T-helper 1 cell treated with Interleukin-12 subunit alpha and Interleukin-12 subunit beta and Interleukin-4 antibody, amounts not matched to agents 30 ng/mL and 1 ng/mL, for 36 hours (primary cell): ENCODE measurements around the gene ETNK2. TPM values are rescaled to one million over a fixed set of nuclear protein-coding genes. Genes with fewer than 3 reads are reported as not detected.

Experiments used
- intact Hi-C: fragments of 100-400 bp; cut with micrococcal nuclease; formaldehyde crosslinking; loops from one replicate; pipeline ENCODE4 v1.15.1; 2024
- total RNA-seq: library from RNA; stranded (reverse); gene quantifications from 2 replicates; pipeline ENCODE4 v1.2.3, GENCODE V29; 2022

The ETNK2 gene
- total RNA-seq, 1 donor from 2014 or later = not detected

DNA sequence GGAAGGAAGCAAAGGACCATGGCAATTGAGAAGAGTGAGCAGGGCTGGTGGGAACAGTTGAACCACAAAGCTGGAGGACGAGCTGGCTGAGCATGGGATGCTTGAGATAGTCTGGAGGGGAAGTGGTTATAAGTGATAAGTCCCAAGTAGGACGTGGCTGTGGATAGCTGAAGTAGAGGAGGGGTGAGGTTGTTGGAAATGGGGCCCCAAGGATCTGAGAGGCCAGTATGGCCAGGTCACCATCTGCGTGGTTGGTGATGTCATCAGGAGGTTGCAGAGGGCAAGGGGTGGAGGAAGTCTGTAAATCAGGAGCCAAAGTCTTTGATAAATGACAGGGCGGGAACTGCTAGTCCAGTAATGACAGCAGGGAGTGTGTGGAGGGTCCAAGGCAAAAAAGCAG lies 25.3 kb upstream of the ETNK2 start:
- intact Hi-C loops = no loop called here

DNA sequence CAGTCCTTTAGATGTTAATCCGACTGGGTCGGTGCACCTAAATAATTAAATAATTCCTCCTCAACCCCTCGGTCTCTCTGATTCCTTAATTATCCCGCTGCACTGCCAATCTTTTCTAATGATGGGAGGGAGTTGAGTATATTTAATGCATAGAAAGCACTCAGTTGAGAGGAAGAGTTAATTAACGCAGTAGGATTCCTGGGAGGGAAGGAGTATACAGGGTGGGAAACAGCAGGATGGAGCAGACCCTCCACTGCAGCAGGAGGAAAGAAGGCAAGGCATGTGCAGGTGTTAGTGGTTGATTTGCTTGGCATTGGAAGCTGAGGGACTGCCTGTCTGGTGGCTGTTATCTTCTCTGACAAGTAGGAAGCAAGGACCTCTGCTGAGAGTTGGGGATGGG lies 24.2 kb upstream of the ETNK2 start:
- intact Hi-C loops = no loop called here

DNA sequence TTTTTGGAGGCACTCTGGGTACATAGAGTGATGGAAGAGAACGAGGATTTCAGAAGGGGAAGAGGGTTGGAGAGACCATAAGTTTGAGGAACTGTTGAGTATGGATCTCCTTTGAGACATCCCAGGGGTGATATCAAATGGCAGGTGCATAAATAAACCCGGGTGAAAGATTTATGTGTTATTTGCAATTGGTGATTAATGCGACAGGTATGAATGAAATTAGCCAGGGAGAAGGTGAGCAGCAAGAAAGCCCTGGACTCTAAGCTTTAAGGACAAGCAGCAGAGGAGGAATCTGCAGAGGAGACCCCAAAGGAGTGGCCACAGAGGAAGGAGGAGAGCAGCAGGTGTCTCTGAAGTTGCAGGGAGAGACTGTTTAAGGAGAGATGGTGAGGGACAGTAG lies 23.1 kb upstream of the ETNK2 start:
- intact Hi-C loops = no loop called here

DNA sequence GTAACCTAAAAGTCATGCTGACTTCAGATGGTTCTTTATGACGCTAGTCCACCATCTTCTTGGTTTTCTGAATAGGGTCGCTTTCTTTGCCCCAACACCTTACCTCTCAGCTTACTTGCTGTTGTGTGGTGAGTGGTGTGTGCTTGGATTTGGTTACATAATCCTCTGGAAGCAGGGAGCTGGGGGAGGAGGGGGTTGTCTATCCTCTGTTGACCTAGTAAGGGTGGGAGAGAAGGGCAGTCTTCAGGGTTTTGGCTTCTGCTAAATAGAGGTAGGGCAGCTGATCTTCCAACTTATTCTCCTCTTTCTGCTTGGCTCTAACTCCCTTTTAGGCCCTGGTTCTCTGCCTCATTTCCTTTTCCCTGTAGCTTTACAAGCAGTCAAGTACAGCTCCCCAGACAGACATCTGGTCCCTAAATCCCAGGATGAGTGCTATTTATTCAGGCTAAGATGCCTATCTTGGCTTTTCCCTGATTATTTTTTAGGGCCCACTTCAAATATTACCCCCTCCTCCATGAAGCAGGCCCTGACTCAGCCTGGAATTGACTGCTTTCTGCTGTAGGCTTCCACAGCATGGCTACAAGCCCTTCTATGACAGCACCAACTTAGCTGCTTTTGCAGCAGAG lies 20.7 kb upstream of the ETNK2 start:
- intact Hi-C loops = no loop called here

DNA sequence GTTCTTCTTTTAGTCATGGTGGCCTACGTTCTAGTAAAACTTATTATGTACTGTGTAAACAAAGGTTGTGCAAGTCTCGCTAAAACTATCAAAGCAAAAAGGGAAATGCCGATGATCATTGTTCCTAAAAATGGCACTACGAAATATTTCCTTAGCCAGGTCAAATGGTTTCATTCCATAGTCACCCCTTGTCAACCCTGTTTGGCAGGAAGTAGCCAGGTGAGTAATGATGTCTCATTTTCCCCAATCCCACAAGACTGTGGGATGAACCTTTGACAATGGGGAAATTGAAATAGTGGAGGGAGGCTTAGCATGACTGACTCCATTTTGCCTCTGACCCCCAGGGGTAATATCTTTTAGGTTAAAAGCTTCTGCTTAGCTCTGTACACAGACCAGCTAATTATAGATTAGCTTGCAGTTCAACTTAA lies 19.9 kb upstream of the ETNK2 start:
- intact Hi-C loops = no loop called here

DNA sequence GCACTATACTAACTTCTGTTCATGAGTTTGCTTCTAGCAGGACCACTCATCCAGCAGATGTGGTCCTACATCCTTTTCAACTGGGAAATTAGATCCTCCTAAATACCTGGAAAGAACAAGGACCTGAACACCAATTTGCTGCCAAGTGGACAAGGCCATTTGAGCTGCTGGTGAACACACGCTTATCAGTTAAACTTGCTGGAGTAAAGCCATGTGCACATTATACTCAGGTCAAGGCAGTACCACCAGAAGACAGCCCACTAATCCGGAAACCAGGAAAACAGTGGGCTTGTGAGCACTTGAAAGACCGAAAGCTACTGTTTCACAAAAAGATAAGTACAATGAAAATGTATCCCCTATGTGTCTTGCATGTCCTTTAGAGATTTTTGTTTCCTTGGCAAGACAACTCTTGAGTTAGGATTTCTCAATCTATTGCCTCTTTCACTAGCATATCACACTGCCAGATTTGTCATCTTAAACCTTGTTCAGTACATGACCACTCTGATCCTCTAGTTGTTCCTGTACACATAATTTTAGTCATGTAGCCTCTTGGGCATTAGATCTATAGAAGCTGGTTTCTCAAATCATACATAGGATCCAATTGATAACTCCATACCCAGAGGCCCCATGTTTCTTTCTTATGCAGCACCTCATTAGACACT lies 18.8 kb upstream of the ETNK2 start:
- intact Hi-C loops = no loop called here

DNA sequence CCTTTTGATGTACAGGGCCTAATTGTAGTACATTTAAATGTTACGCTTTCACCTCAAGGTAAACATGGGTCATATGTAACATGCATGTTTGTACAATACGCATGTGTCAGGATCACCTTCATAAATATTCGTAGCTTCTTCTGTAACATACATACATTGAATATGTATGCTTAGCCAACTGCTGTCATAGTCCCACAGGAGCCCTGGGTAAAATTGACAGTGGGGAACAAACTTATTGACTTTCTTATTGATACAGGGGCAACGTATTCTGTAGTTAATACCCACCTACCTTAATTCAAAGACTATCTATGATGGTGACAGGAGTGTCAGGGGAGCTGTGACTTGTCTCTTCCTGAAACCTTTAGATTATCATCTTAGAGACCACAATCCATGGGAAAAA lies 18.0 kb upstream of the ETNK2 start:
- intact Hi-C loops = loop anchor here (10.0 kb wide), 1 partner anchor 635 kb away; no protein-coding TSS in a partner anchor

DNA sequence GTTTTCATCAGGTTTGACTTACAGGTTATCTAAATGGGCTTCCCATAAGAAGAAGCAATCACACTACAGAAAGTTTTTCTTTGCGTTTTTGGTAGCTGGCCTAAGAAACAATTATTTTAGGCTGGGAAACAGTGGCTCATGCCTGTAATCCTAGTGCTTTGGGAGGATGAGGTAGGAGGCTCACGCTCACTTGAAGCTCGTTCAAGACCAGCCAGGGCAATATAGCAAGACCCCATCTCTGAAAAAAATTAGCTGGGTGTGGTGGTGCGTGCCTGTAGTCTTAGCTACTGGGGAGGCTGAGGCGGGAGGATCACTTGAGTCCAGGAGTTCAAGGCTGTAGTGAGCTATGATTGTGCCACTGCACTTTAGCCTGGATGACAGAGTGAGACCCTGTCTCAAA lies 15.9 kb upstream of the ETNK2 start:
- intact Hi-C loops = loop anchor here (10.0 kb wide), 1 partner anchor 637 kb away; no protein-coding TSS in a partner anchor

DNA sequence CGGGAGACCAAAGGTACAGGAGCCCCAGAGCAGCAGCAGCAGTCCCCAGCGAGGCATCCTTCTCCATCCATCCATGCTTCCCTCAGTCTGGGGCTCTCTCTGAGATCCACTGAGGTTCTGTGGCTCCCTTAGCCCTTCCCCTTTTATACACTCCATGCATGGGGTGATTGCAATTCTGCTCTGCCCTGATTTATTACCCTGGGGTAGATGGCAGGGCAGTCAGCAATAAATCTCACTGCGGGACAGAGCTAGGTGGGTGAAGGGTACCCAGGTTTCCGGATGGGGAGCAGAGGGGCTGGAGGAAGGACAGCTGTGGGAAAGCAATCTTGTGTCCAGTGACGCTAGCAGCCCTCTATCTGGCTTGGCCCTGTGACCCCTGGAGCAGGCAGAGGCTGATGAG lies 14.4 kb upstream of the ETNK2 start, which contains the start of gene REN:
Gene REN, minus strand, starts transcription at position 119 of the 400 bp plus-strand sequence. Its CDS starts 44 bp downstream, at position 75.
- intact Hi-C loops = loop anchor here (10.0 kb wide), 1 partner anchor 639 kb away; no protein-coding TSS in a partner anchor

DNA sequence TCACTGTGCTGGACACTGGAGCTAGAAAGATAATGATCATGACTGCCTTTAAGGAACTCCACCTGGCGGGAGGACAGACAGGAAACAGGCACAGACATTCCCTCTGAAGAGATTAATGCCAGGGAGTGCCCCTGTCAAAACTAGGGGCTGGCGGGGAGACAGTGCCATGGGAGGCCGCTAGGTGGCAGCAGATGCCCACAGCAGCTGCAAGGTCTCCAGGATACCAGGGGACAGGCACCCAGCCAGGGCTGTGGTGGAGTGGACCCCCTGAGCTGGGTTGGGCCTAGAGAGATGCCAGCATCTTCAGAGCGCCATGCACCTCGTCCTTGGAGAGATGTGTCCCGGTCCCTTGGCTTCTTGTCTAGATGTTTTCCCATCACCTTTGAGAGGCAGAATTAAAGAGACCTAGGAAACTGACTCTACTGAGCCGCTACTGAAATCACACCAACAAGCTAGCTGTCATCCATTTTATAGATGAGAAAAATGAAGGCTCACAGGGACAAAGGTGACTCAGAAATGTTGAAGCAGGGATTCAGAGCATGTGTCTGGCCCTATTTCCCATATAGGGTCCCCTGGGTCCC lies 10.7 kb upstream of the ETNK2 start:
- intact Hi-C loops = loop anchor here (1.0 to 10.0 kb wide), 7 partner anchors 45 to 642 kb away; no protein-coding TSS in a partner anchor

DNA sequence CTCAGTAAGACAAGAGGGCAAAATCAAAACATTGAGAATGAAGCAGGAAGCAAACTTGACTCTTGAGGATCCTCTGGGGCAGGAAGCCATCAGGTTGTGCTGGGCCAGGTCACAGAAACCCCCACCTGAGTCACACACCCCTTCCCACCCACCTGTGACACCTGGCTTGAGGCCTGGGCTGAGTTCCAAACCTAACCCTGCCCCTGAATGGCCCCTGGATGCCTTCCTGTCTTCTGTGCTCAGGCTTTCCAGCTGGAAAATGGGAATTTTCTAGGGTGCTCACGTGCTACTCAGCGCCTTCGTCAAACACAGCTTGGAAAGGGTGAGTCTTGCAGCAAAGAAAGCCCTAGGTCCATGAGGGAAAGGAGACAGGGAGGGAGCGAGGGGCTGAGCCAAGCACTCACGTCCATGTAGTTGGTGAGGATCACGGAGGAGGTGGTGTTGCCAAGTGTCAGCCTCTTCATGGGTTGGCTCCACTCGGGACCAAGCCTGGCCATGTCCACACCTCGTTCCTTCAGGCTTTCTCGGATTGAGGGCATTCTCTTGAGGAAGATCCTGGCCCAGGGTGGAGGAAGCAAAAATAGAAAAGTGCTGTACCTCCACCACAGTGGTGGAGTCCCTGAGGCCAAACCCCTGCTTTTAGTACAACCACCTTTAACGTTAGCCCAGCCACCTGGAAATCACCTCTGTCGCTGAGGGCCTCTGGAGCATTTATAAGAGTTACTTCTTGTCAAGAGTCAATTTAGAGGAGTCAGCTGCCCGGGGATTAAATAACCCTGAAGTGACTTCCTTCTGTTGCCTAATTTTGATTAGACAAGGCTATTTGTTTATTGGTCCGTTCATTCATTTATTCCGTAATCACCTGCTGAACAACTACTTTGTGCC lies 10.0 kb upstream of the ETNK2 start:
- intact Hi-C loops = loop anchor here (1.0 to 10.0 kb wide), 7 partner anchors 45 to 643 kb away; no protein-coding TSS in a partner anchor

DNA sequence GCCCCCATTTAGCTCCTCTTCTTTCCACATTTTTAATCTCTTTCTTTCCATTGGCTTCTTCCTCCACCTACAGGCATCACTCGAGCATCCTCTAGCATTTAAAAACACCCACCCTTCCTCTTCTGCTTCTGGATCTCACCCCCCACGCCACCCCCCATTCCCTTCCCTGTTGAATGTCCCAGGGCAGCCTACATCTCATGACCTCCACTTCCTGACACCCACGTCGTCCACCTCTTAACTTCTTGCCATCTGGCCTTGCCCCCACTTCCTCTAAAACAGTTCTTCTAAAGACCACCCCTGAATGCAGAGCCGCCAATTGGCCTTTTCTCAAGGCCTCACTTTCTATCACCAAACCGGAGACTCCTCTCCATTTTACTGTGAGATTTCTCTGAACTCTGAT lies 6.1 kb upstream of the ETNK2 start:
- intact Hi-C loops = no loop called here

DNA sequence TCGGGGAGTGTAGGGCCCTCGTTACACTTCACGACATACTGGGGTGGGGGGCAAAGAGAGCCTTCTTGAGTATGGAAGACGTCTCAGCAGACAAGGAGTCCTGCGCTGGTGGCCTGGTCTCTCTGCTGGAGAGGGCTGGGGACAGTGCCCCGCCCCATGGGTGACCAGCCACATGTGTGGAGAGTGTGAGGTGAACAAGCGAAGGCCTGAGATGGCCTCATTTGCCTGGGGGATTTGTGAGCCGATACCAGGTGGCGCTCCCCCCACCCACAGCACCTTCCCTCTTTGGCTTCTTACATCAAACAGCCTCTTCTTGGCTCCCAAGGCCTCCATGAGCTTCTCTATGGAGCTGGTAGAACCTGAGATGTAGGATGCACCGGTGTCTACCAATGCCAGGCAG lies 4.0 kb upstream of the ETNK2 start:
- intact Hi-C loops = no loop called here

DNA sequence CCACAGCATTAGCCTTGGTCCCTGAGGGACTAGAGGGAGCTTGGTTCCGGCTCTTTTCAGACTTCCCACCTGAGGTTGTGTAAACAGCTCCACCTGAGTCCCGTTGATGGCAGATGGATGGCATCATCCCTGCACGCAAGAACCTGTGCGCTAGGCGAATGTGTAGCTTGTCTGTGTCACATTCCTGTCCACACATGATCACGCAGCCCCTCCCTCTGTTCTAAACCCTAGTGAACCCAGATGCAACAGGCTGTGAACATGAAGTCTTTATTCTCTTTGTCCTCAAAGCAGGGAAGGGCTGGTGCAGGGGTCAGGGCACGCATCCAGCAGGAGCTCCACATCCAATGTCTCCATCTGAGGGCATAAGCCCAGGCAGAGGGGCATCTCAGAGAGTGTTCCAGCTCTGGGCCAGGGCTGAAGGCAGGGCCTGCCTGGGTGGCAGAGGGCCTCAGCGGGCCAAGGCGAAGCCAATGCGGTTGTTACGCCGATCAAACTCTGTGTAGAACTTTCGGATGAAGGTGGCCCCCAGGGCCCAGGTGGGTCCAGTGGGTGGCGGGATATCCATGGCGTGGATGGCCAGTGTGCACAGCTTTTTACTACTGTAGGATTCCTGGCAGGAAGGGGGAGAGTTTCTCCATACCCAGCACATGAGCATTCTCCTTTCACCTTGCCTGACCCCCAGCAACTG lies 2.9 kb upstream of the ETNK2 start:
- intact Hi-C loops = no loop called here

DNA sequence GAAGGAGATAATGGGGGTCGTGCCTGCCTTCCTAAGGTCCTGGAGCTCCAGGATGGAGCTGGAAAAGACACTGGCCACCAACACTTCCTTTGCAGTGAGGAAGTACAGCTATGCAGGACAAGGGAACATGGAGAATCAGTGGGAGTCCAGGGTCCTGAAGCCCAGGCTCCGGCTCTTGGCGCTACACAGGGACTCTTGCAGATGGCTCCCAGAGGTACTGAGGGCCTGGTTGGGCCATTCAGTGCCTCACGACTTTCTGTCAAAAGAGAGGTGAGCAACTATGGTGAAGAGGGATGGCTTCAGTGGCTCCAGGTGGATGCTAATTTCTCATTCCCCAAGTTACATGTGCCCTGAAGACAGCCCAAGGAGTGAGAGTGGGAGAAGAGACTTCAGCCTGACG lies 1.8 kb upstream of the ETNK2 start:
- intact Hi-C loops = no loop called here

DNA sequence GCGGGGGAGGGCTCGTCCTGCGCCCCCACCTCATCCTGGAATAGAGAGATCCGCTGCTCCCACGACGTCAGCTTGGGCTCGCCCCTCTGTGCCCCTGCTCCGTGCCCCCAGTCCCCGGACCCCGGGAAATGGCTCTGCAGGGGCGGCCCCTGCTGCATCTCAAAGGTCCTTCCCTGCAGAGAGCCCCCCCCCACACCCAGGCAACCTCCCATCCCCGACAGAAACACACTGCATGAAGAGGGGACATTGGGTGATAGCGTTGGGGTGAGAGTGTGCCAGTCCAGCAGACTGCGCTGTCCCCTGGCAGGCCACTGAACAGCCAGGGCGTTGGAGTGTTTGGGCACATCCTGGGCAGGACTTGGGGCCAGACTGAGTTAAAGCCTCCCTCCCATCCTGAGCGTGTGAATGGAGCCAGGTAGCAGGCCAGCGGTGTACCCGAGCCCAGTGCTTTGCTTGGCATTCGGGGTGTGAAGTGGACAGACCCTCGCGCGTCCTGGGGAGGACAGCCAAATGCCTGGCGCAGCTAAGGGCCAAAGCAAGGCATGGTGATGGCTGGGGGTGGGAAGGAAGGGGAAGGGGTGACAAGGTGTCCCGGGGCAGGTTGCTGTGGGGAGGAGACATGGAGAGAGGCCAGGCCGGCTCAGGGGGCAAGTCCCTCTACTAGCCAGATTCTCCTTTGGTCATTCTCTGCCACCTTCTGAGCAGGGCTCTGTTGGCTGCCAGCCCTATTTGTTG lies 633 bp upstream of the ETNK2 start:
- intact Hi-C loops = no loop called here

DNA sequence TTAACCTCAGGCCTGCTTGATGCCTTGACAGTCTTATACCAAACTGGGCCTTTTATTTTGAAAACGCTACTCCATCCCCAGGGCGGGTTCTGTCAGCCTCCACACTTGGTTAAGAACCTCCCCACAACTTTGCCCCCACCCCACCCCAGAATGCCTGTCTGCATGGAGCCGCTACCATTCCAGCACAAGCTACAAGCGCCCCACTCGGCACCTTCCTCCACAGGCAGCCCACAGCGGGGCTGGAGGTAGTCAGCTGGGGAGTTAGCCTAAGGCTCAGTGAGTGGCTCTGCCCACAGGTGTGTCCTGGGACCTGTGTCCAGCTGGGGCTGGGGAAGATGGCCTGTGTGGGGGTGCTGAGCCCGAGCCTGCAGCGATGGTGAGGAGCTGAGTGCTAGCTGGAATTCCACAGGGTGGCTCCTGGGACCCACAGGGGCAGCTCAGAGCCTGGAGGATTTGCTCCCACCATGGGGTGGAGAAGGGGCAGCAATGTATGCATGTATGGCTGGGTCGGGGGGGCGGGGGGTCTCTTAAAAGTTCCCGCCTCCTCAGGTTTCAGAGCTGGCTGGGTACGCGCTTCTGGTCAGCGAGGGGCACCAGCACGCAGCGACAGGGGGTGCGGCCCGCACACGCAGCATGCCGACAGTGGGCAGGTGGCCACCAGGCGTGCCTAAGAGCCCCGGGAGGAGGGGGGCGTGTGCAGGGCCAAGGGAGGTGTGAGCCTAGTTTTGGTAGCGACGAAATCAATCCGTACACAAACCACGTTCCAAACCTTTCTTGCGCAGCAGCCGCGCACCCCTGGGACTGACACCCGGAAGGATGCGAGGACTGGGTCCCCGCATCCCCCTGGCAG lies 917 bp downstream of the ETNK2 start:
- intact Hi-C loops = no loop called here

DNA sequence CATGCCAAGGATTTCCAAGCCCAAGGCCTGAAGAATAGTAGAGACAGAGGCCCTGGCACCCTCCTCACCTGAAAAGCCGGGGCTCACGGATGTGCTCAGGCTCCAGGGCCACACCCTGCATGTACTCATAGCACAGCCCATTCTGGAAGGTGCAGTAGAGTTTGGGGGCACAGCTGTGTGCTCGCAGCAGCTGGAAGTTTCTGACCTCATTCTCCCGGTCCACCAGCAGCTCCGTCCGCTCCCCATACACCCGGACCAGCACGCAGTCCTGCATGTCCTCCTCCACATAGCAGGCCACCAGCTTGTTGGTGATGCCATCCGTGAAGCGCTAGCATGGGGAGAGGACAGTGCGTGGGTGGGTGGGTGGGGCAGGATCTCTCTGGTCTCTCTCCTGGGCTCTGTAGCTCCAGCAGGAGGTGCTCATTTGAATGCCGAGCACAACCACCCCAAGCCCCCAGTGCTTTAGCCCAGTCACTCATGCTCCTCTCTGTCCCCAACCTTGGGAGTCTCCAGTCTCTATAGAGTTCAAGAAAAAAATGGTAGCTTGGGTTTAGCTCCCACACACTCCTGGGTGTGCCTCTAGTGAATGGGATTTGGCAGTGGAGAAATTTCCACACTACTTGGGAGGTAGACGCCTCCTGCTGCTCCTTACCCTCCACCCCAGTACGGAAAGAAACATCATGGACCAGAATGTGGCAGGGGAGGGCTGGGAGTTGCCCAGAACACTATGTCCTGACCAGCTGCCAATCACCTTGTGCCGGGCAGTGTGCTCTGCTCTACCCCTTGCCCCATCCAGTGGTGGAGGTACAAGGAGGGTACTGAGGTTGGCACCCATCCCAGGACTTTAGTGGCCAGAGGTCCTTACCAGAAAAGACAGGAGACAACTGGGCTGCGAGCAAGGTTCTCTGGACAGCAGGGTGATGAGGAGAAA lies 1.9 kb downstream of the ETNK2 start:
- intact Hi-C loops = no loop called here
